Measurements from ENCODE around the gene FCHSD1.

Gene FCHSD1

DNA sequence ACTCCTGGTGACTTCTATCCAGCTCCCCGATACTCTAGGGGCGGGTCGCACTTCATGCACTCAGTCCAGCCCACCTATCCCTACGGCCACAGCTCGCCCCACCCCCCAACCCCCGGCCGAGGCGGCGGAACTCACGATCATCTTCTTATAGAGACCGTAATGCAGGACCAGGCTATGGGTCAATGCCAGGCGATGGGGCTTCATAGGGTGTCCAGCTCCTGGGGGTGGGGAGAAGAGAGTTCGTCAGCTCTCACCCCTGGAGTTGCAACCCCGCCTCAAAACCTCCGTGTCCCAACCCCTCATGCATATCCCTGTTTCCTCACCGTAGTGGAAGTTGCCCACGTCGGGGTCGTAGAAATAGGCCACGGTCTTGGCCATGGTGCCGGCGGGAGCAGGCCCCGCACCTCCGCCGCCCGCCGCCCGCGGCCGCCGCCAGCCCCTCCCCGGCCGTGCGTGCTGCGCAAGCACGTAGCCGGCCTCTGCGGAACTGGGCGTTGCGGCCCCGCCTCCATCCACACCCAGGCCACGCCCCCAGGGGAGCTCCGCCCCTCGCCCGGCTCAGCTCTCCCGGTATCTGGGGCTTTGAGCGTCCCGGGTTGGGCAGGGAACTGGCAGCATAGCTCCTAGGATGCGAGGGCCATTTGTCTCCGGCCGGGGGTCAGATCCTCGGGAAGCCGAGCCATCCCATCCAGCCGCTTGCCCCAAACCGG lies 14.7 kb downstream of the FCHSD1 start, which contains the start of the genes HDAC3 and RELL2:
HDAC3 (minus strand) TSS at position 437 of the 710 bp plus-strand sequence; CDS start at position 378, 59 bp downstream.
RELL2 (plus strand) TSS at position 585 of the 710 bp plus-strand sequence. CDS start 1,229 bp downstream, outside the sequence.
- peak; percentile 79 for DNase-seq (ENCODE audit: low read depth, low spot score)
- H3K9me3 ChIP-seq (ENCODE audit: insufficient read depth, low read length): no peaks in the 10 kb centered on the region
- H3K4me1 ChIP-seq (ENCODE audit: insufficient read depth, insufficient read length): peaks cover 4% of the 10 kb centered on the region
- TF ChIP-seq YY1 (IDR thresholded peaks at IDR 0.05; ENCODE audit: insufficient read depth, insufficient read length) (no peak), ZNF274 (IDR thresholded peaks at IDR 0.05; ENCODE audit: low read depth, low read length) (no peak), SUZ12 (IDR thresholded peaks at IDR 0.05; ENCODE audit: extremely low read depth, insufficient read depth, insufficient read length) (no peak)
- H3K4me3 ChIP-seq (ENCODE audit: insufficient read length, low read depth): peak within 1 kb of the TSS; percentile 83
- no peaks in the 10 kb centered on the region for H3K27me3 ChIP-seq (ENCODE audit: insufficient read depth, insufficient read length)
- H3K36me3 ChIP-seq (ENCODE audit: insufficient read depth, insufficient read length, low read length): peaks cover 31% of the 10 kb centered on the region
- peak within 1 kb of the TSS; percentile 96 for H3K9ac ChIP-seq (ENCODE audit: insufficient read length, low read depth)

- peak overlapping the region; percentile 96 for H3K9ac ChIP-seq (ENCODE audit: insufficient read length, low read depth)
- H3K4me3 ChIP-seq (ENCODE audit: insufficient read length, low read depth): peak overlapping the region; percentile 83
- H3K4me1 ChIP-seq (ENCODE audit: insufficient read depth, insufficient read length): peaks cover 4% of the 10 kb centered on the region
- H3K36me3 ChIP-seq (ENCODE audit: insufficient read depth, insufficient read length, low read length): peaks cover 26% of the 10 kb centered on the region
- H3K9me3 ChIP-seq (ENCODE audit: insufficient read depth, low read length): no peaks in the 10 kb centered on the region
- H3K27me3 ChIP-seq (ENCODE audit: insufficient read depth, insufficient read length): no peaks in the 10 kb centered on the region
- DNase-seq (ENCODE audit: low read depth, low spot score): no peak
- no peak for TF ChIP-seq YY1 (IDR thresholded peaks at IDR 0.05; ENCODE audit: insufficient read depth, insufficient read length)
- TF ChIP-seq SUZ12 (IDR thresholded peaks at IDR 0.05; ENCODE audit: extremely low read depth, insufficient read depth, insufficient read length): no peak
- no peak for TF ChIP-seq ZNF274 (IDR thresholded peaks at IDR 0.05; ENCODE audit: low read depth, low read length)
Observed at GRCh38 chr5:141636106-141636412, 15.2 kb downstream of the FCHSD1 start.

GRCh38 chr5:141635646-141636045 lies 15.6 kb downstream of the FCHSD1 start:
- no peak for DNase-seq (ENCODE audit: low read depth, low spot score)

DNA sequence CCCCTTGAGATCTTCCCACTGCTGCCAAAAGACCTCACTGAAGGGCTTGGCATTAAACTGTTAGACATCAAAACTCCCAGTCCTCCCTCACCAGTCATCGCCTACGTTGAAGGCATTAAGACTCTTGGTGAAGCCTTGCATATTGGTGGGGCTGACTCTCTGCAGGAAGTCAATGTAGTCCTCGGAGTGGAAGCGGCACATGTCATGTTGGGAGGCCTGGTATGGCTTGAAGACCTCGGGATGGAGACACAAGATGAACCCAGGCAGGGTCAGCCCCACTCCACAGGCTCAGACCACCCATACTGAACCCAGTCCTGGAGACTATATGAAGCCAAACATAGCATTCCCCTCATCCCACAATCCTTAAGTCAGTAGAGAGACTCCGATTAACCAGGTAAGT lies 16.5 kb downstream of the FCHSD1 start:
- no peaks in the 10 kb centered on the region for H3K27me3 ChIP-seq (ENCODE audit: insufficient read depth, insufficient read length)
- H3K9me3 ChIP-seq (ENCODE audit: insufficient read depth, low read length): no peaks in the 10 kb centered on the region
- no peak overlapping the region for H3K9ac ChIP-seq (ENCODE audit: insufficient read length, low read depth)
- DNase-seq (ENCODE audit: low read depth, low spot score): no peak
- peaks cover 4% of the 10 kb centered on the region for H3K4me1 ChIP-seq (ENCODE audit: insufficient read depth, insufficient read length)
- TF ChIP-seq ZNF274 (IDR thresholded peaks at IDR 0.05; ENCODE audit: low read depth, low read length) (no peak), SUZ12 (IDR thresholded peaks at IDR 0.05; ENCODE audit: extremely low read depth, insufficient read depth, insufficient read length) (no peak), YY1 (IDR thresholded peaks at IDR 0.05; ENCODE audit: insufficient read depth, insufficient read length) (no peak)
- H3K4me3 ChIP-seq (ENCODE audit: insufficient read length, low read depth): no peak overlapping the region
- peaks cover 23% of the 10 kb centered on the region for H3K36me3 ChIP-seq (ENCODE audit: insufficient read depth, insufficient read length, low read length)

More at GRCh38 chr5:141635646-141636045, 15.6 kb downstream of the FCHSD1 start:
- Histone ChIP-seq H3K36me3 (ENCODE audit: insufficient read depth, insufficient read length, low read length) (peaks cover 22% of the 10 kb centered on the region), H3K9me3 (ENCODE audit: insufficient read depth, low read length) (no peaks in the 10 kb centered on the region), H3K27me3 (ENCODE audit: insufficient read depth, insufficient read length) (no peaks in the 10 kb centered on the region), H3K9ac (ENCODE audit: insufficient read length, low read depth) (peak overlapping the region; percentile 96), H3K4me3 (ENCODE audit: insufficient read length, low read depth) (peak overlapping the region; percentile 83), H3K4me1 (ENCODE audit: insufficient read depth, insufficient read length) (peaks cover 4% of the 10 kb centered on the region)
- TF ChIP-seq ZNF274 (IDR thresholded peaks at IDR 0.05; ENCODE audit: low read depth, low read length) (no peak), SUZ12 (IDR thresholded peaks at IDR 0.05; ENCODE audit: extremely low read depth, insufficient read depth, insufficient read length) (no peak), YY1 (IDR thresholded peaks at IDR 0.05; ENCODE audit: insufficient read depth, insufficient read length) (no peak)

DNA sequence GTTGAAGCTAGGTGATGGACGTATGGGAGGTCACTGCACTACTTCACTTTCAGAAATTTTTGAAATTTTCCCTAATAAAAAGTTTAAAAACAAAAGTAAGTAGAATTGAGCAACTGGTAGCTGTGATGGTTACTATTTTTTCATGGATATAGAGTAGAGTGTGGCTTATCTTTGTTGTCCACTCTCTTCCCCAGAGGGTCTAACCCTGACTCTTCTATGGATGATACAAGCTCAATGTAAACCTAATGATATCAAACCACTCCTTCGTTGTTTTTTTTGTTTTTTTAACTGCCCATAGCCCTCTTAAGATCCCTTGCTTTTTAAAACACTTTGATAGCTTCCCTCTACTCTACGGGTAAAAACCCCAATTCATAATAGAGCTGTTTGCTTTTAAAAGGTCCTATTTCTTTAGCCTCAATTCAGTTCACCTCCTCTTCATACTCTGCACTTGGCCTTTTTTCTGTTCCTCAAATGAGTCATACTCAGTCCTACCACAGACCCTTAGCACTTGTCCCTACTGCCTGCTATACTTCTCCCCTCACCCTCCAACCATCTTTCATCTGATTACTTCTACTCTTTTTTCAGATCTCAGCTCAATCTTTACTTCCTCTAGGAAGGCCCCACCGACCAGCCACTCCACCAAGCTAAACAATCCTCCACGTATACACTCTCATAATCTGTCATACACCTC lies 17.2 kb downstream of the FCHSD1 start:
- H3K9ac ChIP-seq (ENCODE audit: insufficient read length, low read depth): no peak overlapping the region
- H3K4me1 ChIP-seq (ENCODE audit: insufficient read depth, insufficient read length): peaks cover 4% of the 10 kb centered on the region

GRCh38 chr5:141632650-141633049 lies 18.6 kb downstream of the FCHSD1 start:
- Histone ChIP-seq H3K9ac (ENCODE audit: insufficient read length, low read depth) (no peak overlapping the region), H3K4me3 (ENCODE audit: insufficient read length, low read depth) (no peak overlapping the region), H3K4me1 (ENCODE audit: insufficient read depth, insufficient read length) (no peaks in the 10 kb centered on the region), H3K9me3 (ENCODE audit: insufficient read depth, low read length) (no peaks in the 10 kb centered on the region), H3K27me3 (ENCODE audit: insufficient read depth, insufficient read length) (no peaks in the 10 kb centered on the region), H3K36me3 (ENCODE audit: insufficient read depth, insufficient read length, low read length) (peaks cover 43% of the 10 kb centered on the region)
- DNase-seq (ENCODE audit: low read depth, low spot score): no peak
- TF ChIP-seq YY1 (IDR thresholded peaks at IDR 0.05; ENCODE audit: insufficient read depth, insufficient read length) (no peak), SUZ12 (IDR thresholded peaks at IDR 0.05; ENCODE audit: extremely low read depth, insufficient read depth, insufficient read length) (no peak), ZNF274 (IDR thresholded peaks at IDR 0.05; ENCODE audit: low read depth, low read length) (no peak)

More for the DNA sequence above, 17.2 kb downstream of the FCHSD1 start:
- no peak overlapping the region for H3K4me3 ChIP-seq (ENCODE audit: insufficient read length, low read depth)
- H3K36me3 ChIP-seq (ENCODE audit: insufficient read depth, insufficient read length, low read length): peaks cover 30% of the 10 kb centered on the region
- H3K9me3 ChIP-seq (ENCODE audit: insufficient read depth, low read length): no peaks in the 10 kb centered on the region
- TF ChIP-seq ZNF274 (IDR thresholded peaks at IDR 0.05; ENCODE audit: low read depth, low read length) (no peak), YY1 (IDR thresholded peaks at IDR 0.05; ENCODE audit: insufficient read depth, insufficient read length) (no peak), SUZ12 (IDR thresholded peaks at IDR 0.05; ENCODE audit: extremely low read depth, insufficient read depth, insufficient read length) (no peak)
- DNase-seq (ENCODE audit: low read depth, low spot score): no peak
- no peaks in the 10 kb centered on the region for H3K27me3 ChIP-seq (ENCODE audit: insufficient read depth, insufficient read length)

GRCh38 chr5:141630570-141631140 lies 20.6 kb downstream of the FCHSD1 start:
- H3K36me3 ChIP-seq (ENCODE audit: insufficient read depth, insufficient read length, low read length): peaks cover 58% of the 10 kb centered on the region

More at GRCh38 chr5:141630570-141631140, 20.6 kb downstream of the FCHSD1 start:
- Histone ChIP-seq H3K27me3 (ENCODE audit: insufficient read depth, insufficient read length) (no peaks in the 10 kb centered on the region), H3K9ac (ENCODE audit: insufficient read length, low read depth) (no peak overlapping the region), H3K4me3 (ENCODE audit: insufficient read length, low read depth) (no peak overlapping the region), H3K4me1 (ENCODE audit: insufficient read depth, insufficient read length) (no peaks in the 10 kb centered on the region), H3K9me3 (ENCODE audit: insufficient read depth, low read length) (no peaks in the 10 kb centered on the region)
- no peak for DNase-seq (ENCODE audit: low read depth, low spot score)
- no peak for TF ChIP-seq YY1 (IDR thresholded peaks at IDR 0.05; ENCODE audit: insufficient read depth, insufficient read length)
- no peak for TF ChIP-seq ZNF274 (IDR thresholded peaks at IDR 0.05; ENCODE audit: low read depth, low read length)
- no peak for TF ChIP-seq SUZ12 (IDR thresholded peaks at IDR 0.05; ENCODE audit: extremely low read depth, insufficient read depth, insufficient read length)
